HG03342 (cell line): ENCODE measurements around the gene B3GNT4.
"Not testable (repeated sequence)": the region's sequence is repeated elsewhere in the genome, so short reads cannot be mapped to it uniquely, and the experiment has no call there.

ENCODE experiments used
- ATAC-seq: cut with Tn5 transposase; IDR thresholded peaks from one replicate; pipeline ENCODE4 v1.9.1; 2021; ENCODE audit warnings: mild to moderate bottlenecking, moderate library complexity; ENCODE audit not compliant: unreplicated experiment

B3GNT4 gene

GRCh38 chr12:122208073-122208820, 4.7 kb downstream of the B3GNT4 start:
- ATAC-seq = no peak

- ATAC-seq = no peak
These were observed 12.3 kb downstream of the B3GNT4 start for GRCh38 chr12:122215771-122216170.

- no peak for ATAC-seq
These were observed 12.9 kb downstream of the B3GNT4 start for GRCh38 chr12:122216445-122216844.

- peak; percentile 91 for ATAC-seq
These were observed 22.3 kb downstream of the B3GNT4 start, which contains the start of gene DIABLO for GRCh38 chr12:122225683-122226365. Gene DIABLO (minus strand): TSS chr12:122226052. CDS start chr12:122226014, 38 bp downstream.

GRCh38 chr12:122226366-122227125, 23.0 kb downstream of the B3GNT4 start:
- no peak for ATAC-seq

- ATAC-seq = no peak
These were observed 23.8 kb downstream of the B3GNT4 start for GRCh38 chr12:122227341-122227740.

GRCh38 chr12:122228092-122228491, 24.6 kb downstream of the B3GNT4 start:
- no peak for ATAC-seq

- no peak for ATAC-seq
These were observed 27.3 kb downstream of the B3GNT4 start for GRCh38 chr12:122230798-122231197.

- ATAC-seq = no peak
These were observed 29.2 kb downstream of the B3GNT4 start for GRCh38 chr12:122232691-122233090.

- no peak for ATAC-seq
These were observed 32.2 kb downstream of the B3GNT4 start for GRCh38 chr12:122235741-122236140.

GRCh38 chr12:122238861-122239260, 35.4 kb downstream of the B3GNT4 start:
- ATAC-seq = no peak

- ATAC-seq = no peak
These were observed 40.5 kb downstream of the B3GNT4 start for GRCh38 chr12:122243965-122244364.

- ATAC-seq = no peak
These were observed 41.3 kb downstream of the B3GNT4 start for GRCh38 chr12:122244565-122245371.

- no peak for ATAC-seq
These were observed 42.0 kb downstream of the B3GNT4 start for GRCh38 chr12:122245553-122245952.

GRCh38 chr12:122250047-122250446, 46.5 kb downstream of the B3GNT4 start:
- no peak for ATAC-seq

GRCh38 chr12:122250536-122250935, 47.0 kb downstream of the B3GNT4 start:
- ATAC-seq = no peak

GRCh38 chr12:122258462-122258861, 55.0 kb downstream of the B3GNT4 start:
- ATAC-seq = not testable (repeated sequence)
